ENCODE results near the gene RANBP17. TPM values are rescaled to one million over a fixed set of nuclear protein-coding genes. Genes with fewer than 3 reads are reported as not detected.

RANBP17 gene
- total RNA-seq, 1 experiment from 2014 or later = 6.0 TPM

DNA sequence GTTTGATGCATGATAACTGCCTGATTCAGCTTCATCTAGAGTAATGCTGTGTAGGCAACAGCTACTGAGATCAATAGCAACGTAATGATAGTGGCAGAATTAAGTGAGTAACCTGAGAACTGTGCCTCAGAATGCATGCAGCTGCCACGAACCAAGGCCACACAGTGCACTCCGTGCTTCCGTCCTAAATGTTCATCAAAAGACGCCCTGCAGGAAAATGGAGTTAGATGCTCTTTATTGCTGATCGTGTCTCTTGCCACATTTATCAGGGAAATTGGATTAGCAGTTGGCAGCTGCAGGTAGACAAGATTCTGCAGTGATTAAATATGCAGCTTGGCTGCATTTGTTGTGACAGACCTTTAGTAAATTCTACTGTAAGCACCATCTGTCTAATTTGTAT, 339.5 kb downstream of the RANBP17 start:
- Histone ChIP-seq H2AFZ (ENCODE audit: low read length) (no peak overlapping the region), H3K36me3 (ENCODE audit: low read depth, low read length) (no peaks in the 10 kb centered on the region), H3K27ac (ENCODE audit: low read length) (no peak overlapping the region), H3K4me3 (ENCODE audit: low read length) (no peak overlapping the region), H3K9me3 (ENCODE audit: low read length) (no peaks in the 10 kb centered on the region), H4K20me1 (ENCODE audit: low read length) (no peaks in the 10 kb centered on the region), H3K79me2 (ENCODE audit: low read length) (no peaks in the 10 kb centered on the region), H3K27me3 (ENCODE audit: low read length) (no peaks in the 10 kb centered on the region), H3K9me2 (replicated peaks; ENCODE audit: low read length) (no peaks in the 10 kb centered on the region), H3K9ac (ENCODE audit: low read length) (no peak overlapping the region), H3K4me2 (ENCODE audit: low read length) (no peak overlapping the region), H3F3A (ENCODE audit: low read length, unreplicated experiment) (no peaks in the 10 kb centered on the region), H3K4me1 (ENCODE audit: insufficient read depth, low read length) (no peaks in the 10 kb centered on the region)
- BruUV-seq (replicated peaks) = no TSS peak
- CTCF ChIA-PET = no interaction called here
- POLR2A ChIA-PET (ENCODE audit: unreplicated experiment) = no interaction called here
- ATAC-seq (no peak), DNase-seq (no peak)
- intact Hi-C loops (cut with micrococcal nuclease) = no loop called here
- TF ChIP-seq, protein P1, sequence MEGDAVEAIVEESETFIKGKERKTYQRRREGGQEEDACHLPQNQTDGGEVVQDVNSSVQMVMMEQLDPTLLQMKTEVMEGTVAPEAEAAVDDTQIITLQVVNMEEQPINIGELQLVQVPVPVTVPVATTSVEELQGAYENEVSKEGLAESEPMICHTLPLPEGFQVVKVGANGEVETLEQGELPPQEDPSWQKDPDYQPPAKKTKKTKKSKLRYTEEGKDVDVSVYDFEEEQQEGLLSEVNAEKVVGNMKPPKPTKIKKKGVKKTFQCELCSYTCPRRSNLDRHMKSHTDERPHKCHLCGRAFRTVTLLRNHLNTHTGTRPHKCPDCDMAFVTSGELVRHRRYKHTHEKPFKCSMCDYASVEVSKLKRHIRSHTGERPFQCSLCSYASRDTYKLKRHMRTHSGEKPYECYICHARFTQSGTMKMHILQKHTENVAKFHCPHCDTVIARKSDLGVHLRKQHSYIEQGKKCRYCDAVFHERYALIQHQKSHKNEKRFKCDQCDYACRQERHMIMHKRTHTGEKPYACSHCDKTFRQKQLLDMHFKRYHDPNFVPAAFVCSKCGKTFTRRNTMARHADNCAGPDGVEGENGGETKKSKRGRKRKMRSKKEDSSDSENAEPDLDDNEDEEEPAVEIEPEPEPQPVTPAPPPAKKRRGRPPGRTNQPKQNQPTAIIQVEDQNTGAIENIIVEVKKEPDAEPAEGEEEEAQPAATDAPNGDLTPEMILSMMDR (conservative IDR thresholded peaks at IDR 0.05; ENCODE audit: low read depth, low read length) = no peak
- TF ChIP-seq EZH2phosphoT487 (IDR thresholded peaks at IDR 0.05; ENCODE audit: borderline replicate concordance, low read length) (no peak), EZH2 (IDR thresholded peaks at IDR 0.05; ENCODE audit: low read length, unreplicated experiment) (no peak)

DNA sequence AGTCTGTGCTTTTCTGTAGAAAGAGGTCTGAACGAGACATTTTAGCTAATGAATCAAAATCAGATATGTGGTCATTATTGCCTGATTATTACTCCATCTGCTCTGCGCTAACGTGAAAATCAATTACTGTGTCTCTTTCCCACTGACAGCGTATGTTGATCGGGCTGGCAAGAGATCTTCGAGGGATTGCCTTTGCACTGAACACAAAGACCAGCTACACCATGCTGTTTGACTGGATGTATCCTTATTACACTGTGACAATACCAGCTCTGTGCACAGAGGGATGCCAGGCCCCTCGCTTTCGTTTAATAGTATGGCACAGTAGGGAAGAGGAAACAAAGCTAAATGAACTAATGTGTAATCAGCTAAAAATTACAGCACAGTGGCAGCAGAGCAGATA, 343.6 kb downstream of the RANBP17 start:
- ATAC-seq = no peak
- Histone ChIP-seq H3K4me2 (ENCODE audit: low read length) (no peak overlapping the region), H3K79me2 (ENCODE audit: low read length) (no peaks in the 10 kb centered on the region), H4K20me1 (ENCODE audit: low read length) (no peaks in the 10 kb centered on the region), H3K27me3 (ENCODE audit: low read length) (no peaks in the 10 kb centered on the region), H3K36me3 (ENCODE audit: low read depth, low read length) (no peaks in the 10 kb centered on the region), H3K27ac (ENCODE audit: low read length) (no peak overlapping the region), H3F3A (ENCODE audit: low read length, unreplicated experiment) (no peaks in the 10 kb centered on the region), H3K4me3 (ENCODE audit: low read length) (no peak overlapping the region), H3K4me1 (ENCODE audit: insufficient read depth, low read length) (no peaks in the 10 kb centered on the region), H3K9ac (ENCODE audit: low read length) (no peak overlapping the region), H2AFZ (ENCODE audit: low read length) (no peak overlapping the region), H3K9me2 (replicated peaks; ENCODE audit: low read length) (no peaks in the 10 kb centered on the region), H3K9me3 (ENCODE audit: low read length) (no peaks in the 10 kb centered on the region)
- intact Hi-C loops (cut with micrococcal nuclease) = loop anchor here (5.0 kb wide), 1 partner anchor 67 kb away; no protein-coding TSS in a partner anchor
- no TSS peak for BruUV-seq (replicated peaks)
- no peak for DNase-seq
- TF ChIP-seq EZH2phosphoT487 (IDR thresholded peaks at IDR 0.05; ENCODE audit: borderline replicate concordance, low read length) (no peak), EZH2 (IDR thresholded peaks at IDR 0.05; ENCODE audit: low read length, unreplicated experiment) (no peak)
- TF ChIP-seq, protein P1 (conservative IDR thresholded peaks at IDR 0.05; ENCODE audit: low read depth, low read length) = no peak
- ChIA-PET CTCF (interaction anchor here (0.7 kb wide), 1 partner anchor 137 kb away, joined by 3 read pairs; no protein-coding TSS in a partner anchor), POLR2A (ENCODE audit: unreplicated experiment) (no interaction called here)

DNA sequence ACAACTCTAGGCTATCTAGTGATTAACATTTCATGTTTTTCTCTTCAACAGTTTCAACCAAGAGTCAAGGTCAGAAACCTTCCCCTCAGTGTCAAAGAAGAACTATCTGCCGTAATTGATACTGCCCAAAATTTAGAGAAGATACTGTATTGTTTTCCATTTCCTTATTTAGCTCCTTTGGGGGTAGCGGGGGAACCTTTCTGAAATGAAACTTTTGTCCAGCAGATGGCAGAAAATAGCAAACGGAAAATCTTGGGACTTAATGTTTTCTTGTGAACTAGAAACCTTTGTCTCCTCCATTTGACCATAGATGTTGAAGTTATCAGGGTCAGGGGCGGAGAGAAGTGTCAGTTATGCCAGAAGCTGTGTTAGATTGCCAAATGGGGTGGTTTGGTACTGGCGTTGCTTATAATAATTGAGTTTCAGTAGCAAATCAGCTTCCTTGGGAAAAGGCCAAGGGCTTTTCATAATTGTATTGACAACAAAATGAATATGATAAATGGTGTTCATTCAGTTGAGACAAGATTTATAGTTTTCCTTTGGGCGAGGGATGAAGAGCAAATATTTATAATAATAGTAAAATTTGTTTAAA, 345.5 kb downstream of the RANBP17 start:
- H3K9me3 ChIP-seq (ENCODE audit: low read length) = no peaks in the 10 kb centered on the region
- ATAC-seq (peak; percentile 67), DNase-seq (peak; percentile 84)
- ChIA-PET POLR2A (ENCODE audit: unreplicated experiment) (interaction anchor here (0.6 kb wide), 1 partner anchor 22 kb away, joined by 4 read pairs; no protein-coding TSS in a partner anchor), CTCF (interaction anchor here (0.6 to 1.4 kb wide), 7 partner anchors 117 to 1525 kb away, joined by 3 to 16 read pairs (median 4); no protein-coding TSS in a partner anchor)
- H3K4me2 ChIP-seq (ENCODE audit: low read length) = no peak overlapping the region
- no peak overlapping the region for H3K27ac ChIP-seq (ENCODE audit: low read length)
- no peaks in the 10 kb centered on the region for H3K79me2 ChIP-seq (ENCODE audit: low read length)
- H3K9ac ChIP-seq (ENCODE audit: low read length) = no peak overlapping the region
- H4K20me1 ChIP-seq (ENCODE audit: low read length) = no peaks in the 10 kb centered on the region
- 0 out of 2 replicates have a peak, but pooled peaks cover 3% of the 10 kb centered on the region for H3K27me3 ChIP-seq (ENCODE audit: low read length)
- no peak overlapping the region for H3K4me3 ChIP-seq (ENCODE audit: low read length)
- no peaks in the 10 kb centered on the region for H3K36me3 ChIP-seq (ENCODE audit: low read depth, low read length)
- no peaks in the 10 kb centered on the region for H3K4me1 ChIP-seq (ENCODE audit: insufficient read depth, low read length)
- TF ChIP-seq, protein P1 (conservative IDR thresholded peaks at IDR 0.05; ENCODE audit: low read depth, low read length) = peak; percentile 91
- TF ChIP-seq EZH2phosphoT487 (IDR thresholded peaks at IDR 0.05; ENCODE audit: borderline replicate concordance, low read length) = no peak
- H2AFZ ChIP-seq (ENCODE audit: low read length) = peak overlapping the region; percentile 53; the same call in 1 of the 2 replicates
- intact Hi-C loops (cut with micrococcal nuclease) = loop anchor here (1.0 to 5.0 kb wide), 3 partner anchors 65 to 135 kb away; no protein-coding TSS in a partner anchor
- BruUV-seq (replicated peaks) = no TSS peak
- H3K9me2 ChIP-seq (replicated peaks; ENCODE audit: low read length) = no peaks in the 10 kb centered on the region
- no peaks in the 10 kb centered on the region for H3F3A ChIP-seq (ENCODE audit: low read length, unreplicated experiment)
